GM23338 (cell line): ENCODE data around the gene C1QTNF1. TPM values are rescaled to one million over a fixed set of nuclear protein-coding genes. Genes with fewer than 3 reads are reported as not detected.

Experiments used
- ATAC-seq: fragments of 200-7000 bp; cut with Tn5 transposase; 3 replicates; pipeline ENCODE4 v1.9.1; 2020
- DNase-seq: peaks from one replicate; pipeline ENCODE4 v3.0.0-alpha.2; 2015; ENCODE audit warnings: low spot score
- H2AFZ ChIP-seq: fragments of 200-600 bp; sonication (generic); 2 replicates; pipeline ENCODE4 v1.8.0; 2016; ENCODE audit warnings: antibody characterized with exemption, mild to moderate bottlenecking, moderate library complexity
- H3F3A ChIP-seq: fragments of 200-600 bp; sonication (generic); replicated peaks from 2 replicates; pipeline ENCODE4 v1.8.0; 2017; ENCODE audit warnings: antibody characterized with exemption, mixed run types, low read depth
- H3K27ac ChIP-seq: fragments of 200-600 bp; sonication (generic); 2 replicates; pipeline ENCODE4 v1.6.1; 2016; ENCODE audit warnings: low read depth
- H3K27me3 ChIP-seq: fragments of 200-600 bp; sonication (generic); 2 replicates; pipeline ENCODE4 v1.8.0; 2016; ENCODE audit warnings: mild to moderate bottlenecking, mixed run types, moderate library complexity; ENCODE audit not compliant: insufficient read depth
- H3K36me3 ChIP-seq: fragments of 200-600 bp; sonication (generic); 2 replicates; pipeline ENCODE4 v1.8.0; 2016; ENCODE audit warnings: mild to moderate bottlenecking; ENCODE audit not compliant: insufficient read depth
- H3K4me1 ChIP-seq: fragments of 200-600 bp; sonication (generic); 2 replicates; pipeline ENCODE4 v1.8.0; 2016; ENCODE audit warnings: mild to moderate bottlenecking, moderate library complexity; ENCODE audit not compliant: insufficient read depth
- H3K4me2 ChIP-seq: fragments of 200-600 bp; sonication (generic); 2 replicates; pipeline ENCODE4 v1.7.1; 2017; ENCODE audit warnings: mixed run types
- H3K4me3 ChIP-seq: fragments of 200-600 bp; sonication (generic); 2 replicates; pipeline ENCODE4 v1.6.1; 2016; ENCODE audit warnings: mixed run types
- H3K79me2 ChIP-seq: fragments of 200-600 bp; sonication (generic); replicated peaks from 2 replicates; pipeline ENCODE4 v1.8.0; 2017; ENCODE audit warnings: mild to moderate bottlenecking; ENCODE audit not compliant: insufficient read depth
- H3K9me2 ChIP-seq: fragments of 200-600 bp; sonication (generic); 2 replicates; pipeline ENCODE4 v1.8.0; 2017; ENCODE audit not compliant: insufficient read depth
- H4K20me1 ChIP-seq: fragments of 200-600 bp; sonication (generic); replicated peaks from 2 replicates; pipeline ENCODE4 v1.8.0; 2017; ENCODE audit warnings: mild to moderate bottlenecking; ENCODE audit not compliant: insufficient read depth
- H3K27ac Mint-ChIP-seq: 2 replicates; pipeline ENCODE4 v1.8.0; 2020; ENCODE audit warnings: inconsistent platforms, mild to moderate bottlenecking, moderate library complexity, mixed read lengths
- H3K27me3 Mint-ChIP-seq: 3 replicates; pipeline ENCODE4 v1.8.0; 2022; ENCODE audit warnings: low read depth, mild to moderate bottlenecking, moderate library complexity, mixed read lengths, inconsistent platforms; ENCODE audit not compliant: insufficient read depth, poor library complexity
- H3K36me3 Mint-ChIP-seq: 3 replicates; pipeline ENCODE4 v1.8.0; 2021; ENCODE audit warnings: low read depth, mild to moderate bottlenecking, inconsistent platforms, moderate library complexity, mixed read lengths
- H3K4me1 Mint-ChIP-seq: 3 replicates; pipeline ENCODE4 v1.8.0; 2020; ENCODE audit warnings: mild to moderate bottlenecking, inconsistent platforms, mixed read lengths
- H3K4me3 Mint-ChIP-seq: 3 replicates; pipeline ENCODE4 v1.8.0; 2021; ENCODE audit warnings: moderate library complexity, mild to moderate bottlenecking, inconsistent platforms, mixed read lengths
- H3K9me3 Mint-ChIP-seq: 3 replicates; pipeline ENCODE4 v1.8.0; 2020; ENCODE audit warnings: moderate library complexity, mild to moderate bottlenecking, inconsistent platforms, mixed read lengths
- CREB1 ChIP-seq: fragments of 250-450 bp; sonication (Bioruptor Pico); IDR thresholded peaks from 2 replicates; pipeline ENCODE4 v1.5.0; 2020; ENCODE audit warnings: low read depth, mild to moderate bottlenecking, moderate library complexity
- EZH2 ChIP-seq: fragments of 200-600 bp; sonication (generic); IDR thresholded peaks from one replicate; pipeline ENCODE4 v1.8.0; 2017; ENCODE audit warnings: antibody characterized with exemption, mild to moderate bottlenecking, low read depth; ENCODE audit not compliant: unreplicated experiment
- EZH2phosphoT487 ChIP-seq: fragments of 200-600 bp; sonication (generic); IDR thresholded peaks from one replicate; pipeline ENCODE4 v1.8.1; 2018; ENCODE audit warnings: antibody characterized with exemption; ENCODE audit not compliant: unreplicated experiment
- JUNB ChIP-seq: IDR thresholded peaks from one replicate; pipeline ENCODE4 v1.6.1; 2016; ENCODE audit warnings: antibody characterized with exemption; ENCODE audit not compliant: unreplicated experiment
- NANOG ChIP-seq: IDR thresholded peaks from 2 replicates; pipeline ENCODE4 v1.6.1; 2016; ENCODE audit warnings: antibody characterized with exemption, borderline replicate concordance
- POLR2AphosphoS5 ChIP-seq: IDR thresholded peaks from 2 replicates; pipeline ENCODE4 v1.6.1; 2016; ENCODE audit warnings: antibody characterized with exemption, low read depth
- STAT1 ChIP-seq: IDR thresholded peaks from one replicate; pipeline ENCODE4 v1.6.1; 2016; ENCODE audit warnings: antibody characterized with exemption; ENCODE audit not compliant: unreplicated experiment
- ZNF114 ChIP-seq: fragments of 250-450 bp; sonication (Bioruptor Pico); IDR thresholded peaks from 2 replicates; pipeline ENCODE4 v1.5.0; 2020; ENCODE audit warnings: mild to moderate bottlenecking, moderate library complexity
- ZNF331 ChIP-seq: fragments of 250-450 bp; sonication (Bioruptor Pico); IDR thresholded peaks from 2 replicates; pipeline ENCODE4 v1.5.0; 2020; ENCODE audit warnings: low read depth, mild to moderate bottlenecking, moderate library complexity
- polyA plus RNA-seq: library from polyadenylated mRNA; unstranded; fragments of >200 nt; fragmentation: Nextera tagmentation; extraction: Ambion mirVana; gene quantifications from 2 replicates; pipeline ENCODE4 v1.2.1, GENCODE V29; 2016
- total RNA-seq: library from RNA; depleted of rRNA; stranded (reverse); fragments of >200 nt; shearing (Covaris generic); gene quantifications from 2 replicates; pipeline ENCODE4 v1.2.3, GENCODE V29; 2014
- TF ChIP-seq, protein P1 (sequence below): IDR thresholded peaks from one replicate; pipeline ENCODE4 v1.6.1; 2018; ENCODE audit warnings: antibody characterized with exemption; ENCODE audit not compliant: unreplicated experiment
- TF ChIP-seq, protein P2 (sequence below): IDR thresholded peaks from 2 replicates; pipeline ENCODE4 v1.6.1; 2016; ENCODE audit warnings: antibody characterized with exemption
- TF ChIP-seq, protein P3 (sequence below), 2 experiments: fragments of 200-600 bp in 1 of 2; sonication (generic) in 1 of 2; conservative IDR thresholded peaks; 2 replicates each; pipeline versions ENCODE4 v1.5.1 to v1.6.1; 2016 to 2017; ENCODE audit warnings: antibody characterized with exemption in 2 of 2, low read depth in 2 of 2, mild to moderate bottlenecking in 2 of 2, moderate library complexity in 1 of 2

Gene C1QTNF1
- total and polyA plus RNA-seq, 2 experiments from 2014 or later: 1.1 to 1.9 TPM

DNA sequence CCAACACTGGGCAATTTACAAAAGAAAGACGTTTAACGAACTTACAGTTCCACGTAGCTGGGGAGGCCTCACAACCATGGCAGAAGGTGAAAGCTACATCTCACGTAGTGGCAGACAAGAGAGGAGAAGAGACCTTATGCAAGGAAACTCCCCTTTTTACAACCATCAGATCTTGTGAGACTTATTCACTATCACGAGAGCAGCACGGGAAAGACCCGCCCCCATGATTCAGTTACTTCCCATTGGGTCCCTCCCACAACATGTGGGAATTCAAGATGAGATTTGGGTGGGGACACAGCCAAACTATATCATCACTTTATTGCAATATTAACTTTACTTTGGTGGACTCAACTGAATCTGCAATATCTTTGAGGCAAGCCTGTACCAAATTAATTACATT, 38.7 kb downstream of the C1QTNF1 start:
- H3K36me3 ChIP-seq: no peaks in the 10 kb centered on the region
- no peaks in the 10 kb centered on the region for H3K4me1 Mint-ChIP-seq
- no peaks in the 10 kb centered on the region for H3K36me3 Mint-ChIP-seq
- H3K27me3 ChIP-seq: no peaks in the 10 kb centered on the region
- H2AFZ ChIP-seq: no peak overlapping the region
- no peak overlapping the region for H3K4me2 ChIP-seq
- H3F3A ChIP-seq: no peaks in the 10 kb centered on the region
- no peak for DNase-seq
- H3K79me2 ChIP-seq: no peaks in the 10 kb centered on the region
- no peaks in the 10 kb centered on the region; the same call in 2 of the 3 replicates for H3K9me3 Mint-ChIP-seq
- no peak overlapping the region for H3K4me3 Mint-ChIP-seq
- H3K27ac ChIP-seq: no peak overlapping the region
- no peaks in the 10 kb centered on the region for H4K20me1 ChIP-seq
- no peak overlapping the region for H3K4me3 ChIP-seq
- peaks cover 12% of the 10 kb centered on the region for H3K27me3 Mint-ChIP-seq
- no peak for TF ChIP-seq STAT1
- TF ChIP-seq, protein P1, sequence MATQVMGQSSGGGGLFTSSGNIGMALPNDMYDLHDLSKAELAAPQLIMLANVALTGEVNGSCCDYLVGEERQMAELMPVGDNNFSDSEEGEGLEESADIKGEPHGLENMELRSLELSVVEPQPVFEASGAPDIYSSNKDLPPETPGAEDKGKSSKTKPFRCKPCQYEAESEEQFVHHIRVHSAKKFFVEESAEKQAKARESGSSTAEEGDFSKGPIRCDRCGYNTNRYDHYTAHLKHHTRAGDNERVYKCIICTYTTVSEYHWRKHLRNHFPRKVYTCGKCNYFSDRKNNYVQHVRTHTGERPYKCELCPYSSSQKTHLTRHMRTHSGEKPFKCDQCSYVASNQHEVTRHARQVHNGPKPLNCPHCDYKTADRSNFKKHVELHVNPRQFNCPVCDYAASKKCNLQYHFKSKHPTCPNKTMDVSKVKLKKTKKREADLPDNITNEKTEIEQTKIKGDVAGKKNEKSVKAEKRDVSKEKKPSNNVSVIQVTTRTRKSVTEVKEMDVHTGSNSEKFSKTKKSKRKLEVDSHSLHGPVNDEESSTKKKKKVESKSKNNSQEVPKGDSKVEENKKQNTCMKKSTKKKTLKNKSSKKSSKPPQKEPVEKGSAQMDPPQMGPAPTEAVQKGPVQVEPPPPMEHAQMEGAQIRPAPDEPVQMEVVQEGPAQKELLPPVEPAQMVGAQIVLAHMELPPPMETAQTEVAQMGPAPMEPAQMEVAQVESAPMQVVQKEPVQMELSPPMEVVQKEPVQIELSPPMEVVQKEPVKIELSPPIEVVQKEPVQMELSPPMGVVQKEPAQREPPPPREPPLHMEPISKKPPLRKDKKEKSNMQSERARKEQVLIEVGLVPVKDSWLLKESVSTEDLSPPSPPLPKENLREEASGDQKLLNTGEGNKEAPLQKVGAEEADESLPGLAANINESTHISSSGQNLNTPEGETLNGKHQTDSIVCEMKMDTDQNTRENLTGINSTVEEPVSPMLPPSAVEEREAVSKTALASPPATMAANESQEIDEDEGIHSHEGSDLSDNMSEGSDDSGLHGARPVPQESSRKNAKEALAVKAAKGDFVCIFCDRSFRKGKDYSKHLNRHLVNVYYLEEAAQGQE: no peak
- H3K4me1 ChIP-seq: no peaks in the 10 kb centered on the region
- no peaks in the 10 kb centered on the region for H3K9me2 ChIP-seq
- no peak overlapping the region for H3K27ac Mint-ChIP-seq
- no peak for ATAC-seq

DNA sequence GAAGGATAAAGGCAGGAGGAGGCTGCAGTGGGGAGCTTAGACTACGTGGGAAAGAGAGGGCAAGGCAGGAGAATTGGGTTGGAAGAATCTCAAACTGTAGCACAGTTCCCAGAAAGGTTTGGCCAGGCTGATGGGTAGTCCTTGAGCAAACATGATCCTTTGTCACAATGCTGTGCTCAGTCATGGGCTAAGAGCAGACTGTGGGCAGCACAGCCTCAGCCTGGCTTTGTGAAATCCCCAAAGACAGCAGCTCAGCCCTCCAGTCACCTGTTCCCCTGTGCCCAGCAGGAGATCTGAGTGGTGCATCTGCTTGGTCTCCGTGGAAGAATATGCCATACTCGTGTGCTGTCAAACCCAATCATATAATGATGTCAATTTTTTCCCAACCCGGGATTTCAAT, 40.1 kb downstream of the C1QTNF1 start:
- no peaks in the 10 kb centered on the region for H3F3A ChIP-seq
- H3K9me2 ChIP-seq: no peaks in the 10 kb centered on the region
- H3K36me3 ChIP-seq: no peaks in the 10 kb centered on the region
- no peak for ATAC-seq
- DNase-seq: no peak
- H3K4me1 ChIP-seq: no peaks in the 10 kb centered on the region
- H4K20me1 ChIP-seq: no peaks in the 10 kb centered on the region
- no peak overlapping the region for H3K27ac ChIP-seq
- no peak overlapping the region for H3K4me3 ChIP-seq
- Mint-ChIP-seq H3K27ac (no peak overlapping the region), H3K36me3 (no peaks in the 10 kb centered on the region), H3K9me3 (no peaks in the 10 kb centered on the region), H3K4me1 (no peaks in the 10 kb centered on the region), H3K4me3 (no peak overlapping the region), H3K27me3 (peaks cover 9% of the 10 kb centered on the region)
- no peak overlapping the region for H3K4me2 ChIP-seq
- H3K79me2 ChIP-seq: no peaks in the 10 kb centered on the region
- no peak overlapping the region for H2AFZ ChIP-seq
- H3K27me3 ChIP-seq: no peaks in the 10 kb centered on the region
- TF ChIP-seq ZNF331 (CRISPR knock-in tag) (no peak), JUNB (no peak), EZH2phosphoT487 (no peak), CREB1 (CRISPR knock-in tag) (no peak), EZH2 (no peak), STAT1 (no peak), NANOG (no peak), POLR2AphosphoS5 (no peak), ZNF114 (no peak)
- TF ChIP-seq, protein P2, sequence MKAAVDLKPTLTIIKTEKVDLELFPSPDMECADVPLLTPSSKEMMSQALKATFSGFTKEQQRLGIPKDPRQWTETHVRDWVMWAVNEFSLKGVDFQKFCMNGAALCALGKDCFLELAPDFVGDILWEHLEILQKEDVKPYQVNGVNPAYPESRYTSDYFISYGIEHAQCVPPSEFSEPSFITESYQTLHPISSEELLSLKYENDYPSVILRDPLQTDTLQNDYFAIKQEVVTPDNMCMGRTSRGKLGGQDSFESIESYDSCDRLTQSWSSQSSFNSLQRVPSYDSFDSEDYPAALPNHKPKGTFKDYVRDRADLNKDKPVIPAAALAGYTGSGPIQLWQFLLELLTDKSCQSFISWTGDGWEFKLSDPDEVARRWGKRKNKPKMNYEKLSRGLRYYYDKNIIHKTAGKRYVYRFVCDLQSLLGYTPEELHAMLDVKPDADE: no peak
- TF ChIP-seq, protein P3, sequence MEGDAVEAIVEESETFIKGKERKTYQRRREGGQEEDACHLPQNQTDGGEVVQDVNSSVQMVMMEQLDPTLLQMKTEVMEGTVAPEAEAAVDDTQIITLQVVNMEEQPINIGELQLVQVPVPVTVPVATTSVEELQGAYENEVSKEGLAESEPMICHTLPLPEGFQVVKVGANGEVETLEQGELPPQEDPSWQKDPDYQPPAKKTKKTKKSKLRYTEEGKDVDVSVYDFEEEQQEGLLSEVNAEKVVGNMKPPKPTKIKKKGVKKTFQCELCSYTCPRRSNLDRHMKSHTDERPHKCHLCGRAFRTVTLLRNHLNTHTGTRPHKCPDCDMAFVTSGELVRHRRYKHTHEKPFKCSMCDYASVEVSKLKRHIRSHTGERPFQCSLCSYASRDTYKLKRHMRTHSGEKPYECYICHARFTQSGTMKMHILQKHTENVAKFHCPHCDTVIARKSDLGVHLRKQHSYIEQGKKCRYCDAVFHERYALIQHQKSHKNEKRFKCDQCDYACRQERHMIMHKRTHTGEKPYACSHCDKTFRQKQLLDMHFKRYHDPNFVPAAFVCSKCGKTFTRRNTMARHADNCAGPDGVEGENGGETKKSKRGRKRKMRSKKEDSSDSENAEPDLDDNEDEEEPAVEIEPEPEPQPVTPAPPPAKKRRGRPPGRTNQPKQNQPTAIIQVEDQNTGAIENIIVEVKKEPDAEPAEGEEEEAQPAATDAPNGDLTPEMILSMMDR (conservative IDR thresholded peaks at IDR 0.05; ENCODE audit: low read depth in 2 of 2): no peak
- TF ChIP-seq, protein P1: no peak
